Activated CD8-positive, alpha-beta T cell treated with anti-CD3 and anti-CD28 coated beads for 36 hours (primary cell): ENCODE data around the gene G6PD. TPM values are rescaled to one million over a fixed set of nuclear protein-coding genes. Genes with fewer than 3 reads are reported as not detected.
"Not testable (repeated sequence)": the region's sequence is repeated elsewhere in the genome, so short reads cannot be mapped to it uniquely, and the experiment has no call there.

Source experiments
- ATAC-seq: fragments of 200-7000 bp; cut with Tn5 transposase; one replicate; pipeline ENCODE4 v1.10.0; 2021; ENCODE audit warnings: mild to moderate bottlenecking, moderate library complexity
- CTCF ChIA-PET: fragments of 350-600 bp; sonication (Branson Sonifier 250); formaldehyde crosslinking; loops from one replicate; lab custom pipeline; 2021; ENCODE audit warnings: antibody characterized with exemption; lab: Charles Lee
- POLR2A ChIA-PET: fragments of 350-600 bp; sonication (Branson Sonifier 250); formaldehyde crosslinking; loops from one replicate; lab custom pipeline; 2021; ENCODE audit warnings: antibody characterized with exemption; lab: Charles Lee
- DNase-seq: peaks from one replicate; pipeline ENCODE4 v3.0.0-alpha.2; 2020
- H3K27ac Mint-ChIP-seq: one replicate; pipeline ENCODE4 v1.8.0; 2021; ENCODE audit warnings: mild to moderate bottlenecking, mixed read lengths
- H3K27me3 Mint-ChIP-seq: one replicate; pipeline ENCODE4 v1.8.0; 2021; ENCODE audit warnings: mixed read lengths
- H3K36me3 Mint-ChIP-seq: one replicate; pipeline ENCODE4 v1.8.0; 2021; ENCODE audit warnings: low read depth, mixed read lengths
- H3K4me1 Mint-ChIP-seq: one replicate; pipeline ENCODE4 v1.8.0; 2021; ENCODE audit warnings: low read depth, mixed read lengths
- H3K4me3 Mint-ChIP-seq: one replicate; pipeline ENCODE4 v1.8.0; 2021; ENCODE audit warnings: mild to moderate bottlenecking, moderate library complexity, mixed read lengths
- H3K9me3 Mint-ChIP-seq: one replicate; pipeline ENCODE4 v1.8.0; 2021; ENCODE audit warnings: mixed read lengths
- CTCF ChIP-seq: fragments of 200-600 bp; IDR thresholded peaks from one replicate; pipeline ENCODE4 v1.8.0; 2022; ENCODE audit warnings: antibody characterized with exemption, mild to moderate bottlenecking
- intact Hi-C: fragments of 100-400 bp; cut with micrococcal nuclease; formaldehyde crosslinking; loops from one replicate; pipeline ENCODE4 v1.10.0; 2022
- total RNA-seq, 2 experiments: library from RNA; stranded (reverse); gene quantifications; one replicate each; pipeline ENCODE4 v1.2.3, GENCODE V29; 2021

G6PD gene
- total RNA-seq, 2 experiments from 2014 or later: 88.4 to 92.5 TPM

GRCh38 chrX:154552112-154552806 is 5.6 kb upstream of the G6PD start:
- intact Hi-C loops, H3K27me3 Mint-ChIP-seq, H3K4me3 Mint-ChIP-seq, POLR2A ChIA-PET, H3K9me3 Mint-ChIP-seq, ATAC-seq, CTCF ChIA-PET, H3K27ac Mint-ChIP-seq, DNase-seq: not testable (repeated sequence)
- Mint-ChIP-seq H3K4me1 (peaks cover 26% of the 10 kb centered on the region), H3K36me3 (peaks cover 22% of the 10 kb centered on the region)

GRCh38 chrX:154549766-154550165 is 3.1 kb upstream of the G6PD start:
- no peak for DNase-seq
- intact Hi-C loops: no loop called here
- H3K9me3 Mint-ChIP-seq: no peaks in the 10 kb centered on the region
- CTCF ChIA-PET: no interaction called here
- H3K27ac Mint-ChIP-seq: peak overlapping the region; percentile 77
- peaks cover 36% of the 10 kb centered on the region for H3K36me3 Mint-ChIP-seq
- no peak for ATAC-seq
- peak overlapping the region; percentile 97 for H3K4me3 Mint-ChIP-seq
- peaks cover 36% of the 10 kb centered on the region for H3K4me1 Mint-ChIP-seq
- POLR2A ChIA-PET: no interaction called here
- TF ChIP-seq CTCF: no peak
- no peaks in the 10 kb centered on the region for H3K27me3 Mint-ChIP-seq

- no peak for DNase-seq
- H3K4me1 Mint-ChIP-seq: peaks cover 41% of the 10 kb centered on the region
- CTCF ChIA-PET: interaction anchor here (1.4 kb wide), 1 partner anchor 201 kb away, joined by 4 read pairs; no protein-coding TSS in a partner anchor
Measured at GRCh38 chrX:154548028-154548316, 1.3 kb upstream of the G6PD start.

GRCh38 chrX:154547245-154548027 is 790 bp upstream of the G6PD start, which contains the start of gene IKBKG:
TSS of gene IKBKG (plus strand) at chrX:154547620. CDS start at chrX:154552003, 4,383 bp downstream.
- Mint-ChIP-seq H3K9me3 (no peaks in the 10 kb centered on the region), H3K36me3 (peaks cover 40% of the 10 kb centered on the region), H3K4me1 (peaks cover 45% of the 10 kb centered on the region), H3K27ac (peak within 1 kb of the TSS; percentile 91), H3K27me3 (no peaks in the 10 kb centered on the region), H3K4me3 (peak within 1 kb of the TSS; percentile 97)
- peak; percentile 80 for ATAC-seq
- TF ChIP-seq CTCF: no peak
- DNase-seq: peak; percentile 93
- POLR2A ChIA-PET: interaction anchor here (0.6 to 1.3 kb wide), 5 partner anchors 7 to 197 kb away, joined by 3 read pairs; no protein-coding TSS in a partner anchor
- intact Hi-C loops: no loop called here
- CTCF ChIA-PET: interaction anchor here (1.4 kb wide), 1 partner anchor 202 kb away, joined by 4 read pairs; no protein-coding TSS in a partner anchor

More at GRCh38 chrX:154548028-154548316, 1.3 kb upstream of the G6PD start:
- H3K9me3 Mint-ChIP-seq: no peaks in the 10 kb centered on the region
- H3K27ac Mint-ChIP-seq: peak overlapping the region; percentile 91
- peak overlapping the region; percentile 97 for H3K4me3 Mint-ChIP-seq
- intact Hi-C loops: no loop called here
- TF ChIP-seq CTCF: no peak
- no peaks in the 10 kb centered on the region for H3K27me3 Mint-ChIP-seq
- no peak for ATAC-seq
- H3K36me3 Mint-ChIP-seq: peaks cover 37% of the 10 kb centered on the region
- POLR2A ChIA-PET: interaction anchor here (0.6 to 1.3 kb wide), 4 partner anchors 8 to 197 kb away, joined by 3 read pairs; no protein-coding TSS in a partner anchor

GRCh38 chrX:154545673-154546274 is 872 bp downstream of the G6PD start:
- Mint-ChIP-seq H3K36me3 (peaks cover 46% of the 10 kb centered on the region), H3K27me3 (no peaks in the 10 kb centered on the region), H3K4me3 (peak overlapping the region; percentile 75), H3K4me1 (peaks cover 49% of the 10 kb centered on the region), H3K27ac (peak overlapping the region; percentile 64), H3K9me3 (no peaks in the 10 kb centered on the region)
- intact Hi-C loops: no loop called here
- ChIA-PET POLR2A (no interaction called here), CTCF (interaction anchor here (0.6 to 1.4 kb wide), 2 partner anchors 9 to 18 kb away, joined by 3 read pairs; no protein-coding TSS in a partner anchor)
- DNase-seq (no peak), ATAC-seq (no peak)
- TF ChIP-seq CTCF: no peak
